Measurements from ENCODE around the gene DNER.

Gene DNER

GRCh38 chr2:229688141-229688540, 26.2 kb downstream of the DNER start:
- H3K4me3 ChIP-seq (ENCODE audit: low read depth, low read length): no peak overlapping the region
- H3K4me1 ChIP-seq (ENCODE audit: control insufficient read depth, insufficient read depth, low read length): no peaks in the 10 kb centered on the region
- H3K9me3 ChIP-seq (ENCODE audit: control insufficient read depth, insufficient read depth, low read length): no peaks in the 10 kb centered on the region
- H3K9ac ChIP-seq (ENCODE audit: low read depth, low read length): no peak overlapping the region
- H3K27me3 ChIP-seq (ENCODE audit: control insufficient read depth, insufficient read depth, low read length): no peaks in the 10 kb centered on the region
- no peaks in the 10 kb centered on the region for H3K36me3 ChIP-seq (ENCODE audit: control insufficient read depth, insufficient read depth, low read length)

DNA sequence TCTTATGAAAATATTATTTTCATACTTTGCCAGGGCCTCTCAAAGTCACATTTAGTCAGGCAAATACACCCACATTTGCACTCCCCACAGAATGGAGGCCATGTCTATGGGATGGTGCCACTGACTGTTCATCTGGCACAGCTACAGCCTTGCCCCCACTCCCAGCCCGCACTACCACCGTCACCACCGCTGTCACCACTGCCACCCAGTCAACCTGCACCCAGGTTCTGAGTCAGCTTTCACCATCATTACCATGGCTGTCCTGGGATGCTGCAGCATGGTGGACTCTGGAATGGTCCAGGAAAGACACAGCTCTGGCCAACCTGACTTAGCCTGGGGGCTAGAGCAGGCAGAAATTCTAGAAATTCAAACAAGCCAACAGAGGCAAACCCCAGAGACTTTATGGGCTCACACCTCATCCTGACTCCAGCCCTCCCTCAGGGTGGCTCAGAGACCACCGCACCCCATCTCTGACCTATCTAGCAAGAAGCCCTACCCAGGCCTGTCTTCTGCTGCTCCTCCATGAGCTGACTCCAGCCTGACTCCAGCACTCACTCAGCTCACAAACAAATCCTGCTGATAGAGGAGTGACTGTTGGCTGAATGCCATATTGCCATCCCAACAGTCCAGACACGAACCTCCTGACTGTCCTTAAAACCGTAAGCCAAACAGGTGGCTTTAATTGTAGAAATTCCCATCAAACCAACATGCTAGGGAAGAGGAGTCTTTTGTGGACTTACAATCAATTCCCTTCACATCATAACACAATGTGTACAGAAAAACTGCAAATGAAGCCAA, 28.0 kb downstream of the DNER start:
- H3K4me1 ChIP-seq (ENCODE audit: control insufficient read depth, insufficient read depth, low read length): no peaks in the 10 kb centered on the region
- H3K27me3 ChIP-seq (ENCODE audit: control insufficient read depth, insufficient read depth, low read length): no peaks in the 10 kb centered on the region
- H3K9ac ChIP-seq (ENCODE audit: low read depth, low read length): no peak overlapping the region
- no peaks in the 10 kb centered on the region for H3K36me3 ChIP-seq (ENCODE audit: control insufficient read depth, insufficient read depth, low read length)
- no peaks in the 10 kb centered on the region for H3K9me3 ChIP-seq (ENCODE audit: control insufficient read depth, insufficient read depth, low read length)
- no peak overlapping the region for H3K4me3 ChIP-seq (ENCODE audit: low read depth, low read length)

DNA sequence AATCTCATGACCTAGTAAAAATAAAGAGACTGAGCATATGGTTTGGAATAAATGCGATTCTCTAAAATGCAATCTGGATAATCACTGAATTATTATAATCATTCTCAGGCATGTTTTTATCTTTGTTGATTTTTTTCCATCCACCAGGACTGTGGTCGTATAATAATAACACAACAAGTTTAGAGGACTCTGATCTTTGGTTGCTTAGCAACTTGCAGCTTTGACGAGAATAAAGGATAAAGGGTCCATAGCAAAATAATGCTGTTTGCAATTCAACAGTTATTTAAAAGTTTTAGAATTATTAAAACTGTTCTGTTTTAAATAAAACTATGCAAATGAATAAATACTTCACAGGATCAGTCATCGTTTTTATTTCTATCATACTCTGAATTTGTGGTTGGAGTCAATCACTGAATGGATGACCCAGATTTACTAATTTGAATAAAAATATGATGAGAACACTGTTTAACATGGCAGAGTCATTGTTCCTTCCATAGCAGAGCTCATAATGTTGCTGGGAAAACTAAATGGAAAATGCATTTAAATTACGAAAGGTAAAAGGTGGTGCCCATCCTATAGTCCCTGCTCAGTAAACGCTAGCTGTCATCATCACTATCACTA, 29.3 kb downstream of the DNER start:
- Histone ChIP-seq H3K9me3 (ENCODE audit: control insufficient read depth, insufficient read depth, low read length) (no peaks in the 10 kb centered on the region), H3K4me3 (ENCODE audit: low read depth, low read length) (no peak overlapping the region), H3K36me3 (ENCODE audit: control insufficient read depth, insufficient read depth, low read length) (no peaks in the 10 kb centered on the region), H3K4me1 (ENCODE audit: control insufficient read depth, insufficient read depth, low read length) (no peaks in the 10 kb centered on the region), H3K27me3 (ENCODE audit: control insufficient read depth, insufficient read depth, low read length) (no peaks in the 10 kb centered on the region), H3K9ac (ENCODE audit: low read depth, low read length) (no peak overlapping the region)

DNA sequence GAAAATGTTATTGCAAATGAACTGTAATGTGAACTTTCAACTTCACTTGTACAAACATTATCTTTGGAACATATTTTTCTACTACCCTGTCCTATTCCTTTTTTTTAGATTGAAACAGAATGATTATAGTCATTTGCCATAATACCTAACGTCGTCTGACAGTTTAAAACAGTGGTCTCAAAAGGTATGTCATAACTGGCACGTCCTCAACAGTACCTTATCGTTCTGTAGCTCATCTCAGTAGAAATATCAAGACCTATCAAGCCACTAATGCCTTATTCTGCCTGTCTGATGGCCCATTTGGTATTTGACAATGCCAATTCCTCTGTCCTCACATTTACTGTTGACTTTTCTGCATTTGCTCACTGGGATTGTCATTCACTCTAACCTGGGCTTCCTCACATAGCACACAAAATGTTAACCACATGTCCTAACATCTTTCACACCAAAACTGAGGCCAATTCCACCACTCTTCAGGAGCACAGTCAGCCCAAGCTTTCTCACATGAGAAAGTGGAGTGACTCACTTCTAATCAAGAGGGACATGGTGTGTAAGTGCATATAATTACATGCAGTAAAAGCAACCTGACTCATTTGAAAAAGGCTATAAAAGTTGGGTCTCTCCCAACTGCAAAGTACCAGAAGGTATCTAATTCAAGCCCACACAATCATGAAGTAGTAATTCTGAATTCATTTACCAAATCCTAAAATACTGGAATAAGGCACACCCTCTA, 34.8 kb downstream of the DNER start:
- Histone ChIP-seq H3K9me3 (ENCODE audit: control insufficient read depth, insufficient read depth, low read length) (no peaks in the 10 kb centered on the region), H3K27me3 (ENCODE audit: control insufficient read depth, insufficient read depth, low read length) (no peaks in the 10 kb centered on the region), H3K4me1 (ENCODE audit: control insufficient read depth, insufficient read depth, low read length) (no peaks in the 10 kb centered on the region), H3K4me3 (ENCODE audit: low read depth, low read length) (no peak overlapping the region), H3K9ac (ENCODE audit: low read depth, low read length) (no peak overlapping the region), H3K36me3 (ENCODE audit: control insufficient read depth, insufficient read depth, low read length) (no peaks in the 10 kb centered on the region)

DNA sequence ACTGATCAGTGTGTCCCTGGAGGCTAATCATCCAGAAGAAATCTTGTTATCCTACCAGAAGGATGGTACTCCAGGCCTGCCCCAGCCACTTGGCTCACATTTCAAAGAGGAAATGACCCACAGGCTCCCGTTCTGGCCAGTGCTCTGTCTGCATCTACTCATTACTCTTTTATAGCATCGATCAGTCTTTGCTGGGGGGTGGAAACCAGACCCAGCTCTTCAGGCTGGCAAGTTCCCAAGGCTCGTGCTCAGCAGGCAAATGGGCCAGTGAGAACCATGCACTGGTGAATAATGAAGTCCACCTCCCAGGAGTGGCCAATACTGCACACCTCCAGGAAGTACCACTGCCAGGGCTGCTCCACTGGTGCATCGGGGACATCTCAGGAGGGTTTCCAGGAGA, 38.8 kb downstream of the DNER start:
- Histone ChIP-seq H3K4me3 (ENCODE audit: low read depth, low read length) (no peak overlapping the region), H3K36me3 (ENCODE audit: control insufficient read depth, insufficient read depth, low read length) (no peaks in the 10 kb centered on the region), H3K4me1 (ENCODE audit: control insufficient read depth, insufficient read depth, low read length) (no peaks in the 10 kb centered on the region), H3K27me3 (ENCODE audit: control insufficient read depth, insufficient read depth, low read length) (no peaks in the 10 kb centered on the region), H3K9ac (ENCODE audit: low read depth, low read length) (no peak overlapping the region), H3K9me3 (ENCODE audit: control insufficient read depth, insufficient read depth, low read length) (no peaks in the 10 kb centered on the region)

- no peak overlapping the region for H3K4me3 ChIP-seq (ENCODE audit: low read depth, low read length)
- no peaks in the 10 kb centered on the region for H3K27me3 ChIP-seq (ENCODE audit: control insufficient read depth, insufficient read depth, low read length)
- no peak overlapping the region for H3K9ac ChIP-seq (ENCODE audit: low read depth, low read length)
- no peaks in the 10 kb centered on the region for H3K9me3 ChIP-seq (ENCODE audit: control insufficient read depth, insufficient read depth, low read length)
- H3K36me3 ChIP-seq (ENCODE audit: control insufficient read depth, insufficient read depth, low read length): no peaks in the 10 kb centered on the region
- no peaks in the 10 kb centered on the region for H3K4me1 ChIP-seq (ENCODE audit: control insufficient read depth, insufficient read depth, low read length)
These were observed 39.4 kb downstream of the DNER start for GRCh38 chr2:229674830-229675530.

DNA sequence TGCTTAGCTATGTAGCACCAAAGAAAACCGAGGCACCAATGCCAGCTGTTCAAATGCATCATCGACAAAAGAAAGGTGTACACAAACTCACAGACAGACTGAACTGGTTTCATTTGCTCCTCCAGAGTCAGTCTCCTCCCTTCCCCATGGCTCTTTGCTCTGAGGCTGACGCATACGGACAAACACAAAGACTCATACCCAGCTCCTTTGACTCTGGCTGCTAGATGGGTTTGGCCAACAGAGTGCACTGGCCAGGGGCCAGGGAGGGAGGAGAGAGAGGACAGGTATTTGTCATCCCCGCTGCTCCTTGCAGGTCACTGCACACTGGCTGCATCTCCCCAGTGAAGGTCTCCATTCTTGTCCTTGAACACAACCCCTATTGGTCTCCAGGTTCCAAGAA, 40.7 kb downstream of the DNER start:
- Histone ChIP-seq H3K4me3 (ENCODE audit: low read depth, low read length) (no peak overlapping the region), H3K36me3 (ENCODE audit: control insufficient read depth, insufficient read depth, low read length) (no peaks in the 10 kb centered on the region), H3K4me1 (ENCODE audit: control insufficient read depth, insufficient read depth, low read length) (no peaks in the 10 kb centered on the region), H3K9ac (ENCODE audit: low read depth, low read length) (no peak overlapping the region), H3K9me3 (ENCODE audit: control insufficient read depth, insufficient read depth, low read length) (no peaks in the 10 kb centered on the region), H3K27me3 (ENCODE audit: control insufficient read depth, insufficient read depth, low read length) (no peaks in the 10 kb centered on the region)

DNA sequence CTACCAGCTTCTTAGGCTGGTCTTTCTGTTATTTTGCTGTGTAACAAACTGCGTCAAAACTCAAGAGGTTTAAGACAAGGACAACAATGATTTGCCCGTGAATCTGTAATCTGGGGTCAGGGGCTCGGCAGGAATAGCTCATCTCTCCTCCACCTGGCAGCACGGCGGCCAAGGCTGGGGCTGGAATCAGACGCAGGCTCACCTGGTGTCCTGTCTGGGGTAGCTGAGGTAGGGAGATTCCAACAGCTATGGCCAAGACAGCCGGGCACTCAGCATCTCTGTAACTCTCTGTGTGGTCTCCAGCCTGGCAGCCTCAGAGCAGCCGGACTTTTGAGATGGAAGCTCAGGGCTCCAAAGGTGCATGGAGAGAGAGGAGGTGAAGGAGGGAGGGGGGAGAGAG, 42.3 kb downstream of the DNER start:
- H3K9ac ChIP-seq (ENCODE audit: low read depth, low read length): no peak overlapping the region
- no peaks in the 10 kb centered on the region for H3K36me3 ChIP-seq (ENCODE audit: control insufficient read depth, insufficient read depth, low read length)
- H3K4me3 ChIP-seq (ENCODE audit: low read depth, low read length): no peak overlapping the region
- H3K4me1 ChIP-seq (ENCODE audit: control insufficient read depth, insufficient read depth, low read length): no peaks in the 10 kb centered on the region
- H3K27me3 ChIP-seq (ENCODE audit: control insufficient read depth, insufficient read depth, low read length): no peaks in the 10 kb centered on the region
- no peaks in the 10 kb centered on the region for H3K9me3 ChIP-seq (ENCODE audit: control insufficient read depth, insufficient read depth, low read length)

GRCh38 chr2:229669841-229670240, 44.5 kb downstream of the DNER start:
- Histone ChIP-seq H3K4me1 (ENCODE audit: control insufficient read depth, insufficient read depth, low read length) (no peaks in the 10 kb centered on the region), H3K9ac (ENCODE audit: low read depth, low read length) (no peak overlapping the region), H3K36me3 (ENCODE audit: control insufficient read depth, insufficient read depth, low read length) (no peaks in the 10 kb centered on the region), H3K9me3 (ENCODE audit: control insufficient read depth, insufficient read depth, low read length) (no peaks in the 10 kb centered on the region), H3K4me3 (ENCODE audit: low read depth, low read length) (no peak overlapping the region), H3K27me3 (ENCODE audit: control insufficient read depth, insufficient read depth, low read length) (no peaks in the 10 kb centered on the region)

DNA sequence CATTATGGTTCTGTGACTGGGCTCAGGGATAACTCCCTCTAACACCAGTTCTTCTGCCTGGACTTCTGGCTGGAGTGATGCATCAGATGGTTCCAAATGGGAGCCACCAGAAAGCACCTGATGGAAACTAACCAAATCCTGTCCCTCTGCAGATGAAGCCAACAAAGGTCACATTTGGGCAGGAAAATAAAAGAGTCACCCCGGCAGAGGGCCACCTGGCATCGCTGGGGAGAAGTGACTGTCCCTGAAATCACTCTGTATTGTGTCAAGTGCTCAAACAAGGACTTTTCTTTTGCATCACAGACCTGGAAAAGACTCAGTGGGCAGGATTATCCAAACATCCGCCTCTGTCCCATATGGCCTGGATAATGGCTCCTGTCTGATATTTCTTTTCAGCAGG, 47.5 kb downstream of the DNER start:
- H3K36me3 ChIP-seq (ENCODE audit: control insufficient read depth, insufficient read depth, low read length): no peaks in the 10 kb centered on the region
- H3K4me3 ChIP-seq (ENCODE audit: low read depth, low read length): no peak overlapping the region
- H3K9ac ChIP-seq (ENCODE audit: low read depth, low read length): no peak overlapping the region
- no peaks in the 10 kb centered on the region for H3K9me3 ChIP-seq (ENCODE audit: control insufficient read depth, insufficient read depth, low read length)
- no peaks in the 10 kb centered on the region for H3K27me3 ChIP-seq (ENCODE audit: control insufficient read depth, insufficient read depth, low read length)
- H3K4me1 ChIP-seq (ENCODE audit: control insufficient read depth, insufficient read depth, low read length): no peaks in the 10 kb centered on the region

DNA sequence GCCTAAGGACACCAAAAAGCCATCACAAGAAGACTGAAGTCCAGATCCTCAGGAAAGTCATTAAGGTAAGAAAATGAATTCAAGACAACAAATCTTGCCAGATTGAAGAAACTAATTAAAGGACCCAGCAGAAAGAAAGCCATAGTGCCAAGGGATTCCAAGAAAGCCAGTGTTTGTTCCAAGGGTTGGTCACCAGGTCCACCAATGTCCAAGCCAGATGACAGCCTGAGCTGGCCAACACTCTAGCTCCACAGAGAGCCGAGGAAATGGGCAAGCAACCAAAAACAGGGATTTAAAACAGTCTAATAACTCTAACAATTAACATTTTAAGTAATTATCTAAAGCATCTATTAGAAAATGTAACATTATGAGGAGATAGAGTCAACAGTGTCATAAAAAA, 49.2 kb downstream of the DNER start:
- H3K27me3 ChIP-seq (ENCODE audit: control insufficient read depth, insufficient read depth, low read length): no peaks in the 10 kb centered on the region
- no peak overlapping the region for H3K4me3 ChIP-seq (ENCODE audit: low read depth, low read length)
- no peaks in the 10 kb centered on the region for H3K36me3 ChIP-seq (ENCODE audit: control insufficient read depth, insufficient read depth, low read length)
- no peaks in the 10 kb centered on the region for H3K4me1 ChIP-seq (ENCODE audit: control insufficient read depth, insufficient read depth, low read length)
- H3K9me3 ChIP-seq (ENCODE audit: control insufficient read depth, insufficient read depth, low read length): no peaks in the 10 kb centered on the region
- H3K9ac ChIP-seq (ENCODE audit: low read depth, low read length): no peak overlapping the region

Data from iPS-15b (cell line).